BE2C (cell line): ENCODE results near the gene INPP5A.

ENCODE experiments used
- DNase-seq: peaks from one replicate; pipeline ENCODE4 v3.0.0-alpha.2; 2020
- H3K27me3 ChIP-seq: fragments of 250-450 bp; sonication (Bioruptor Pico); 2 replicates; pipeline ENCODE4 v1.5.1; 2020; ENCODE audit warnings: mild to moderate bottlenecking
- H3K36me3 ChIP-seq: fragments of 250-450 bp; sonication (Bioruptor Pico); 2 replicates; pipeline ENCODE4 v1.5.1; 2020; ENCODE audit warnings: mild to moderate bottlenecking
- H3K4me1 ChIP-seq: fragments of 250-450 bp; sonication (Bioruptor Pico); 2 replicates; pipeline ENCODE4 v1.5.1; 2020
- H3K4me3 ChIP-seq: 2 replicates; pipeline ENCODE4 v1.5.1; 2011; ENCODE audit warnings: low read depth, low read length
- H3K9me3 ChIP-seq: fragments of 250-450 bp; sonication (Bioruptor Pico); 2 replicates; pipeline ENCODE4 v1.5.1; 2020
- CTCF ChIP-seq: IDR thresholded peaks from 2 replicates; pipeline ENCODE4 v1.5.1; 2012; ENCODE audit warnings: mild to moderate bottlenecking, low read depth, low read length

The INPP5A gene

GRCh38 chr10:132493246-132493755 lies 44.3 kb upstream of the INPP5A start:
- Histone ChIP-seq H3K4me1 (no peaks in the 10 kb centered on the region), H3K36me3 (no peaks in the 10 kb centered on the region), H3K27me3 (no peaks in the 10 kb centered on the region), H3K9me3 (no peaks in the 10 kb centered on the region), H3K4me3 (no peak overlapping the region)
- TF ChIP-seq CTCF: no peak
- DNase-seq: no peak

DNA sequence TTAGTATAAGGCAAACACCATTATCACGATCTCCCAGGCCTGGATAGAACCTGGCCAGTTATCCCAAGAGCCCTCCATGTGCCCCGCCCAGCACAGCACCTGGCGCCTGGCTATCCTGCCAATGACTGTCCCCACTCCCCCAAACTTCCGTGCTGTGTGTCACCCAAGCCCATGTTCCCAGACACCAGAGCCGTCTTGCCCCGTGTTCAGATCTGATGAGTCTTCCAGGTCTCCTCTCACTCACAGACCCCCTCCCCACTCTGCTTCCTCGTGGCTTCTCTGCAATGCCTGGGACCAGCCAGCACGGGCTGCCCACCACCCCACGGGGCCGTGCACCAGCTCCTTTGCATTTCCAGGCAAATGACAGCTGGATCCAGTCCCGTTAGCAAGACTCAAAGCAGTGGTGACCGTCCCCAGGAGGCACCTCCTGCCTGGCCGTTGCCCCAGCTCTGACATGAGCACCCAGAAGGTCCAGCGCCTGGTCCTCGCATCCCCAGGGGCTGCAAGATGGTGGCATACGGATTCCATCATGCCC lies 43.8 kb upstream of the INPP5A start:
- Histone ChIP-seq H3K4me3 (no peak overlapping the region), H3K9me3 (no peaks in the 10 kb centered on the region), H3K4me1 (no peaks in the 10 kb centered on the region), H3K27me3 (no peaks in the 10 kb centered on the region), H3K36me3 (no peaks in the 10 kb centered on the region)
- no peak for TF ChIP-seq CTCF
- no peak for DNase-seq

- no peak overlapping the region for H3K4me3 ChIP-seq
- no peaks in the 10 kb centered on the region for H3K27me3 ChIP-seq
- H3K36me3 ChIP-seq: no peaks in the 10 kb centered on the region
- H3K9me3 ChIP-seq: no peaks in the 10 kb centered on the region
- no peak for DNase-seq
- TF ChIP-seq CTCF: no peak
- H3K4me1 ChIP-seq: no peaks in the 10 kb centered on the region
Measured at GRCh38 chr10:132494866-132495630, 42.5 kb upstream of the INPP5A start.

GRCh38 chr10:132496360-132497062 lies 41.1 kb upstream of the INPP5A start:
- Histone ChIP-seq H3K36me3 (no peaks in the 10 kb centered on the region), H3K4me1 (no peaks in the 10 kb centered on the region), H3K9me3 (no peaks in the 10 kb centered on the region), H3K4me3 (no peak overlapping the region), H3K27me3 (peaks cover 3% of the 10 kb centered on the region; the same call in 1 of the 2 replicates)
- no peak for DNase-seq
- no peak for TF ChIP-seq CTCF

DNA sequence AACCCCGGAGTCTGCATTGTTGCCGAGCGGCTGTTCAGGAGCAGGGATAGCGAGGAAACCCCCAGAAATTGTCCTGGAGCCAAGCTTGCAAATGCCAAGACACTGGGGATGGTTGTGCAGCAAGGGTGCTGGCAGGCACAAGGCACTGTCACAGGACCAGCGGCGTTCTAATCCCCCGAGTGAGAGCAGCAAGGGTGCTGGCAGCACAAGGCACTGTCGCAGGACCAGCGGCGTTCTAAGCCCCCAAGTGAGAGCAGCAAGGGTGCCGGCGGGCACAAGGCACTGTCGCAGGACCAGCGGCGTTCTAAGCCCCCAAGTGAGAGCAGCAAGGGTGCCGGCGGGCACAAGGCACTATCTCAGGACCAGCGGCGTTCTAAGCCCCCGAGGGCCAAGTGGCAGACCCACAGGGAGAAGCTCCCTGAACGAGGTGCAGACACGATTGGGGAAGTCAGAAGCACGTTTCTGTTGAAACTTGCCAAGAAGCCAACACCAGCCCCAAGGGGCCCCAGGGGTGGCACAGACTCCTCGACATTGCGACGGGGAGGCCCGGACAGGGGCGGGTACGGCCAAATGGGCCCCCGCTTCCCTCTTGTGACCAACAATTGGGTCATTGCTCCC lies 40.4 kb upstream of the INPP5A start:
- Histone ChIP-seq H3K36me3 (no peaks in the 10 kb centered on the region), H3K4me3 (no peak overlapping the region), H3K4me1 (no peaks in the 10 kb centered on the region), H3K9me3 (no peaks in the 10 kb centered on the region), H3K27me3 (peaks cover 3% of the 10 kb centered on the region; the same call in 1 of the 2 replicates)
- DNase-seq: no peak
- TF ChIP-seq CTCF: no peak
